SK-N-SH (cell line): ENCODE results near the gene TP63. TPM values are rescaled to one million over a fixed set of nuclear protein-coding genes. Genes with fewer than 3 reads are reported as not detected.

Source experiments
- CTCF ChIA-PET: fragments of 300-600, 350-600 bp; formaldehyde crosslinking; extraction: SDS; loops from one replicate; lab custom pipeline; 2021; lab: Yijun Ruan, JAX
- POLR2A ChIA-PET: fragments of 350-600 bp; sonication (Branson Sonifier 250); formaldehyde crosslinking; extraction: SDS; loops from one replicate; lab custom pipeline; 2020; ENCODE audit warnings: antibody characterized with exemption, inconsistent platforms; lab: Yijun Ruan, JAX
- DNase-seq: peaks from one replicate; pipeline ENCODE4 v3.0.0; 2012
- H2AFZ ChIP-seq: fragments of 200-600 bp; sonication (generic); 2 replicates; pipeline ENCODE4 v1.8.1; 2016; ENCODE audit warnings: antibody characterized with exemption, mild to moderate bottlenecking, low read depth
- H3F3A ChIP-seq: fragments of 200-600 bp; sonication (generic); replicated peaks from 2 replicates; pipeline ENCODE3; 2016; ENCODE audit warnings: antibody characterized with exemption, mild to moderate bottlenecking; ENCODE audit not compliant: insufficient read depth
- H3K27ac ChIP-seq, 2 experiments: fragments of 200-500 bp in 1 of 2; fragments of 200-600 bp in 1 of 2; sonication (Bioruptor generic) in 1 of 2; sonication (generic), shearing (Covaris generic) in 1 of 2; 2 replicates each; pipeline versions ENCODE4 v1.5.1 to v1.6.1; 2014 to 2016; ENCODE audit warnings: low read depth in 2 of 2, inconsistent platforms in 1 of 2, low read length in 1 of 2, mild to moderate bottlenecking in 1 of 2, mixed read lengths in 1 of 2
- H3K27me3 ChIP-seq: fragments of 200-600 bp; sonication (generic), shearing (Covaris generic); 2 replicates; pipeline ENCODE4 v1.6.1; 2016; ENCODE audit warnings: mixed run types; ENCODE audit not compliant: insufficient read depth
- H3K36me3 ChIP-seq, 2 experiments: fragments of 200-500 bp in 1 of 2; fragments of 200-600 bp in 1 of 2; sonication (Bioruptor generic) in 1 of 2; sonication (generic) in 1 of 2; replicated peaks in 1 of 2; 2 replicates each; pipeline versions ENCODE3 to v1.5.1; 2014 to 2016; ENCODE audit warnings: low read length in 1 of 2, mild to moderate bottlenecking in 1 of 2; ENCODE audit not compliant: insufficient read depth in 2 of 2, control insufficient read depth in 1 of 2
- H3K4me1 ChIP-seq, 2 experiments: fragments of 200-500 bp in 1 of 2; fragments of 200-600 bp in 1 of 2; sonication (Bioruptor generic) in 1 of 2; sonication (generic), shearing (Covaris generic) in 1 of 2; 2 replicates each; pipeline versions ENCODE4 v1.5.1 to v1.6.1; 2014 to 2016; ENCODE audit warnings: low read depth in 1 of 2, low read length in 1 of 2, mixed run types in 1 of 2; ENCODE audit not compliant: insufficient read depth in 2 of 2, control insufficient read depth in 1 of 2
- H3K4me2 ChIP-seq: fragments of 200-600 bp; sonication (generic), shearing (Covaris generic); 2 replicates; pipeline ENCODE4 v1.6.1; 2017; ENCODE audit warnings: mixed run types
- H3K4me3 ChIP-seq, 2 experiments: fragments of 200-500 bp in 1 of 2; fragments of 200-600 bp in 1 of 2; sonication (Bioruptor generic) in 1 of 2; sonication (generic), shearing (Covaris generic) in 1 of 2; 2 replicates each; pipeline versions ENCODE4 v1.5.1 to v1.8.1; 2014 to 2016; ENCODE audit warnings: low read depth in 2 of 2, inconsistent platforms in 1 of 2, low read length in 1 of 2, mild to moderate bottlenecking in 1 of 2, mixed read lengths in 1 of 2, moderate library complexity in 1 of 2
- H3K79me2 ChIP-seq: fragments of 200-600 bp; sonication (generic); 2 replicates; pipeline ENCODE4 v1.8.1; 2017; ENCODE audit warnings: mild to moderate bottlenecking; ENCODE audit not compliant: insufficient read depth
- H3K9ac ChIP-seq: fragments of 200-600 bp; sonication (generic); 2 replicates; pipeline ENCODE4 v1.6.1; 2017; ENCODE audit warnings: mixed run types
- H3K9me2 ChIP-seq: fragments of 200-600 bp; sonication (generic); 2 replicates; pipeline ENCODE4 v1.6.1; 2017; ENCODE audit warnings: mixed run types
- H3K9me3 ChIP-seq: fragments of 200-600 bp; sonication (generic); 2 replicates; pipeline ENCODE4 v1.6.1; 2017; ENCODE audit warnings: mixed run types, mild to moderate bottlenecking, moderate library complexity
- H4K20me1 ChIP-seq: fragments of 200-600 bp; sonication (generic); 2 replicates; pipeline ENCODE4 v1.6.1; 2017; ENCODE audit warnings: mild to moderate bottlenecking, mixed run types; ENCODE audit not compliant: insufficient read depth
- ELF1 ChIP-seq: IDR thresholded peaks from 2 replicates; pipeline ENCODE4 v1.4.0; 2012
- EZH2phosphoT487 ChIP-seq: fragments of 200-600 bp; sonication (generic); IDR thresholded peaks from 2 replicates; pipeline ENCODE4 v1.6.1; 2017; ENCODE audit warnings: low read depth, mixed run types, mild to moderate bottlenecking, antibody characterized with exemption, moderate library complexity, borderline replicate concordance
- FOSL2 ChIP-seq: IDR thresholded peaks from 2 replicates; pipeline ENCODE4 v1.4.0; 2012; ENCODE audit warnings: low read depth, mild to moderate bottlenecking, moderate library complexity, borderline replicate concordance
- FOXJ3 ChIP-seq: sonication (generic); formaldehyde crosslinking; IDR thresholded peaks from 2 replicates; pipeline ENCODE4 v1.5.1; 2020; ENCODE audit warnings: mild to moderate bottlenecking, missing genetic modification reagents
- GABPA ChIP-seq: IDR thresholded peaks from 2 replicates; pipeline ENCODE4 v1.4.0; 2012; ENCODE audit warnings: low read depth, mild to moderate bottlenecking
- JUND ChIP-seq: IDR thresholded peaks from 2 replicates; pipeline ENCODE4 v1.4.0; 2012
- MAX ChIP-seq: IDR thresholded peaks from 2 replicates; pipeline ENCODE4 v1.4.0; 2012; ENCODE audit warnings: low read depth
- NFIC ChIP-seq: IDR thresholded peaks from 2 replicates; pipeline ENCODE4 v1.4.0; 2012; ENCODE audit warnings: borderline replicate concordance
- RCOR1 ChIP-seq: fragments of 150-350 bp; IDR thresholded peaks from 2 replicates; pipeline ENCODE4 v1.6.1; 2017; ENCODE audit warnings: antibody characterized with exemption, low read length
- RFX5 ChIP-seq: IDR thresholded peaks from 2 replicates; pipeline ENCODE4 v1.6.1; 2012; ENCODE audit warnings: mild to moderate bottlenecking, improper control_type of control experiment, low read length
- RXRA ChIP-seq: IDR thresholded peaks from 2 replicates; pipeline ENCODE4 v1.4.0; 2012; ENCODE audit warnings: low read depth, mild to moderate bottlenecking, borderline replicate concordance
- SIN3A ChIP-seq: IDR thresholded peaks from 2 replicates; pipeline ENCODE4 v1.6.1; 2012; ENCODE audit warnings: low read depth, mild to moderate bottlenecking, low read length, moderate library complexity, borderline replicate concordance
- SMC3 ChIP-seq: IDR thresholded peaks from 2 replicates; pipeline ENCODE4 v1.6.1; 2012; ENCODE audit warnings: low read depth, low read length, improper control_type of control experiment
- TCF12 ChIP-seq: IDR thresholded peaks from 2 replicates; pipeline ENCODE4 v1.4.0; 2012
- TEAD4 ChIP-seq: IDR thresholded peaks from 2 replicates; pipeline ENCODE4 v1.4.0; 2012; ENCODE audit warnings: mild to moderate bottlenecking, borderline replicate concordance; ENCODE audit not compliant: insufficient read depth
- WGBS: methylation state at CpG from one replicate; pipeline ENCODE4 v1.1.6; 2017; ENCODE audit warnings: low lambda C conversion rate; 5-methylcytosine and 5-hydroxymethylcytosine counted together
- polyA plus RNA-seq, 3 experiments: library from polyadenylated mRNA; depleted of rRNA; stranded (reverse); fragments of >200 nt; gene quantifications; 2 replicates each; pipeline ENCODE4 v1.2.3, GENCODE V29; 2012

Gene TP63
- polyA plus RNA-seq, 1 of the 3 experiments (the other 2 are of a cell fraction) = not detected

DNA sequence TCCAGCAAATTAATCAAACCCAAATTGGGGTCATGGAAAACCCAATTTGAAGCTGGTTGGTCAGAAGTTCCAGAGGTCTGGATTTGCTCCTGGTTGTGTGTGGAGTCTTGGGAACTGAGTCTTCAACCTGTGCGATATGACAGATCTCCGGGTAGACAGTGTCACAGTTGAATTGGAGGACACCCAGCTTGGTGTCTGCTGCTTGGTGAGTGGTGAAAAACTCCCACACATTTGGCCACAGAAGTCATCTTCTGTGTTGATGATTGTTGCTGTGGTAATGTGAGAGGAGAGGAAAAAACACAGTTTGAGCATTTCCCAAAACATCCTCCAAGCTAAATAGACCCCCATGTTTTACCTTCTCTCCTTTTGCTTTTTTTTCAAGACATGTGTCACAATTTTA is 218.1 kb downstream of the TP63 start:
- H3K4me1 ChIP-seq = no peaks in the 10 kb centered on the region
- no peaks in the 10 kb centered on the region for H3K9me2 ChIP-seq
- CTCF ChIA-PET = no interaction called here
- no peaks in the 10 kb centered on the region; the same call in 1 of the 2 replicates for H3K27me3 ChIP-seq
- TF ChIP-seq RCOR1 = no peak
- TF ChIP-seq NFIC = no peak
- TF ChIP-seq SIN3A = no peak
- no peak for TF ChIP-seq SMC3
- no peak for TF ChIP-seq TCF12
- no peak for TF ChIP-seq RFX5
- no peak for TF ChIP-seq JUND
- TF ChIP-seq RXRA = no peak
- TF ChIP-seq TEAD4 = no peak
- no peak for TF ChIP-seq FOXJ3 (CRISPR knock-in tag)
- TF ChIP-seq MAX = no peak
- H2AFZ ChIP-seq = no peak overlapping the region
- H3F3A ChIP-seq = no peaks in the 10 kb centered on the region
- no peaks in the 10 kb centered on the region for H3K9me3 ChIP-seq
- H3K36me3 ChIP-seq = no peaks in the 10 kb centered on the region
- 55% methylated on average over 2 of the region's 2 CpGs for WGBS
- H3K9ac ChIP-seq = no peak overlapping the region
- no peak overlapping the region for H3K4me2 ChIP-seq
- H4K20me1 ChIP-seq = no peaks in the 10 kb centered on the region
- no peak for DNase-seq
- no peaks in the 10 kb centered on the region for H3K79me2 ChIP-seq
- POLR2A ChIA-PET = no interaction called here
- H3K27ac ChIP-seq = no peak overlapping the region
- no peak overlapping the region for H3K4me3 ChIP-seq

DNA sequence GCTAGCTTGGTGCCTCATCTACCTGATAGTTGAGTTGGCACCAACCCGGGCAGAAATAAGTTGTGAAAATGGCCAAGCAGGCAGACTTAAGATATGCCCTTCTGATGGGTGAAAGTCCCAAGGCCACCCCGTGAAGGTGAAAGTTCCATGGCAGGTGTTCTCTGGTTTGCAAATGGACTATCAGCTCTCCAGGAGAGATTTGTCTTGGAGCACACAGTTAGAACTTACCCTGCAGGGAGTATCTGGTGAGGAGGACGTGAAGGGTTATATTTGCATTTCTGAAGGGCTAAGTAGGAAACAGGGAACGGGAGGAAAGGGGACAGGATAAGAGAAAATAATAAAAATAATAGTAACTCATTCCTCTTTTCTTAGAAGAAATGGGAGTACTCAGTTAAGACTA is 220.5 kb downstream of the TP63 start:
- H2AFZ ChIP-seq = no peak overlapping the region
- WGBS = 21% methylated on average over 4 of the region's 4 CpGs
- TF ChIP-seq TEAD4 (no peak), EZH2phosphoT487 (no peak), SMC3 (no peak), ELF1 (no peak), GABPA (no peak)
- H3K27ac ChIP-seq = no peak overlapping the region
- ChIA-PET POLR2A (no interaction called here), CTCF (no interaction called here)
- H3K27me3 ChIP-seq = no peaks in the 10 kb centered on the region; the same call in 1 of the 2 replicates
- H3K9me3 ChIP-seq = no peaks in the 10 kb centered on the region
- no peak overlapping the region for H3K4me3 ChIP-seq
- DNase-seq = no peak
- H3K4me2 ChIP-seq = no peak overlapping the region
- H3K9ac ChIP-seq = no peak overlapping the region
- no peaks in the 10 kb centered on the region for H4K20me1 ChIP-seq
- H3K79me2 ChIP-seq = no peaks in the 10 kb centered on the region
- no peaks in the 10 kb centered on the region for H3K4me1 ChIP-seq
- no peaks in the 10 kb centered on the region for H3F3A ChIP-seq
- no peaks in the 10 kb centered on the region for H3K36me3 ChIP-seq
- H3K9me2 ChIP-seq = no peaks in the 10 kb centered on the region

DNA sequence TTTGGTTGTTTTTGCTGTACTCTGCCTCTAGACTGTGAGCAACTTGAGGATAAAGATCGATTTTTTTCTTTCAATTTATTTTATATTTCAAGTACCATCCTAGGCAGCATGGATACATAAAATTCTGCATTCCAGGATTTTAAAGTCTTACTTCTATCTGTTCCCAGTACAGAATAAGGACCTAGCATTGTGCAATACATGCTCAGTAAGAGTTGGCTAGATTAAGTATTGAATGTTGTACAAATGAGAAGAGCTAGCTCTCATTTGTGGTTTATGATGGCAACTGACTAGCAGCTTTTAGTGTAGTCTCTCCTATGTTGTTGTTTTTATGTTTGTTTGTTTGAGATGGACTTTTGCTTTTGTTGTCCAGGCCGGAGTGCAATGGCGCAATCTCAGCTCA is 222.7 kb downstream of the TP63 start:
- Histone ChIP-seq H3K9ac (no peak overlapping the region), H3F3A (no peaks in the 10 kb centered on the region), H3K9me3 (no peaks in the 10 kb centered on the region), H2AFZ (no peak overlapping the region), H3K27me3 (peaks cover 5% of the 10 kb centered on the region; the same call in 1 of the 2 replicates), H3K4me3 (no peak overlapping the region), H3K79me2 (no peaks in the 10 kb centered on the region), H3K4me2 (no peak overlapping the region)
- no peak for DNase-seq
- CTCF ChIA-PET = no interaction called here
- TF ChIP-seq FOSL2 = no peak
- TF ChIP-seq, all 33 proteins: peak for 0
- no peaks in the 10 kb centered on the region for H4K20me1 ChIP-seq
- H3K4me1 ChIP-seq = no peaks in the 10 kb centered on the region
- no peaks in the 10 kb centered on the region for H3K36me3 ChIP-seq
- H3K9me2 ChIP-seq = no peaks in the 10 kb centered on the region
- H3K27ac ChIP-seq = no peak overlapping the region
- POLR2A ChIA-PET = no interaction called here
- WGBS = 28% methylated on average over 3 of the region's 3 CpGs
